ENCODE results near the gene CDYL.

- TF ChIP-seq POLR2AphosphoS5 (IDR thresholded peaks at IDR 0.05) (no peak), CTCF (IDR thresholded peaks at IDR 0.05) (no peak)
These were observed 107.1 kb downstream of the CDYL start for GRCh38 chr6:4883298-4883697.
